ENCODE measurements around the gene SLIT3. TPM values are rescaled to one million over a fixed set of nuclear protein-coding genes. Genes with fewer than 3 reads are reported as not detected.

SLIT3 gene
- polyA plus RNA-seq, 1 of the 3 experiments (the other 2 are of a cell fraction), result 119 TPM

- CTCF ChIA-PET, result interaction anchor here (1.0 to 1.3 kb wide), 2 partner anchors 9 to 284 kb away, joined by 3 read pairs; no protein-coding TSS in a partner anchor
- Histone ChIP-seq H3K9me3 (no peaks in the 10 kb centered on the region), H3K4me3 (ENCODE audit: low read depth in 2 of 2, low read length in 1 of 2) (no peak overlapping the region), H3K9ac (no peak overlapping the region), H3K27ac (ENCODE audit: low read depth in 2 of 2, low read length in 1 of 2) (no peak overlapping the region), H3K4me2 (no peak overlapping the region), H3F3A (replicated peaks; ENCODE audit: insufficient read depth) (no peaks in the 10 kb centered on the region), H3K36me3 (replicated peaks in 1 of 2; ENCODE audit: control insufficient read depth in 1 of 2, insufficient read depth in 2 of 2, low read length in 1 of 2) (peaks cover 18 to 53% of the 10 kb centered on the region in 2 experiments), H3K79me2 (ENCODE audit: insufficient read depth) (0 out of 2 replicates have a peak, but pooled peaks cover 8% of the 10 kb centered on the region), H4K20me1 (ENCODE audit: insufficient read depth) (no peaks in the 10 kb centered on the region), H3K27me3 (ENCODE audit: insufficient read depth) (no peaks in the 10 kb centered on the region), H3K9me2 (no peaks in the 10 kb centered on the region), H3K4me1 (ENCODE audit: control insufficient read depth in 1 of 2, insufficient read depth in 2 of 2, low read depth in 1 of 2, low read length in 1 of 2) (peaks cover 0 to 3% of the 10 kb centered on the region in 2 experiments; a peak in 1 of 4 replicates), H2AFZ (ENCODE audit: low read depth) (no peak overlapping the region)
- no peak for DNase-seq
- 97% methylated on average over 5 of the region's 5 CpGs for WGBS (ENCODE audit: low lambda C conversion rate)
- TF ChIP-seq RFX5 (IDR thresholded peaks at IDR 0.05; ENCODE audit: low read length), result no peak
- TF ChIP-seq, protein P1, sequence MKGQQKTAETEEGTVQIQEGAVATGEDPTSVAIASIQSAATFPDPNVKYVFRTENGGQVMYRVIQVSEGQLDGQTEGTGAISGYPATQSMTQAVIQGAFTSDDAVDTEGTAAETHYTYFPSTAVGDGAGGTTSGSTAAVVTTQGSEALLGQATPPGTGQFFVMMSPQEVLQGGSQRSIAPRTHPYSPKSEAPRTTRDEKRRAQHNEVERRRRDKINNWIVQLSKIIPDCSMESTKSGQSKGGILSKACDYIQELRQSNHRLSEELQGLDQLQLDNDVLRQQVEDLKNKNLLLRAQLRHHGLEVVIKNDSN (IDR thresholded peaks at IDR 0.05; ENCODE audit: borderline replicate concordance, low read depth), result no peak
- POLR2A ChIA-PET, result no interaction called here
Measured at GRCh38 chr5:169272111-169272510, 28.8 kb downstream of the SLIT3 start.

DNA sequence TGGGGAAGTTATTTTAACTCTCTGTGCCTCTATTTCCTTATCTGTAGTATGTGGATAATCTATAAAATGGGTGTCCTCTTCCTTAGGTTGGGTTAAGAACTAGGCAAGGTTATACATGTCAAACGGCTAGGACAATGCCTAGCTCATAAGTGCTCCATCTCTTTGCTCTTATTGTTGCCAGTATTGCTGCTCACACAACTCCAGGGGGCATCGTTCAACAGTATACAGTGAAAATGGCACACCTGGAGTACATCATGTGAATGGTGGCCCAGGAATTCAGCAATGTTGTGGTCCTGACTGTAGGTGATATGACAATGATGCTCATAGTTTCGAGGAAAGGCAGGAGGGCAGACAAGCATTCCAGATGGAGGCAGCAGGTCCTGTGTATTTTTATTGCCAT lies 30.1 kb downstream of the SLIT3 start:
- no peak for TF ChIP-seq MAX (IDR thresholded peaks at IDR 0.05; ENCODE audit: low read depth)
- TF ChIP-seq, protein P2, sequence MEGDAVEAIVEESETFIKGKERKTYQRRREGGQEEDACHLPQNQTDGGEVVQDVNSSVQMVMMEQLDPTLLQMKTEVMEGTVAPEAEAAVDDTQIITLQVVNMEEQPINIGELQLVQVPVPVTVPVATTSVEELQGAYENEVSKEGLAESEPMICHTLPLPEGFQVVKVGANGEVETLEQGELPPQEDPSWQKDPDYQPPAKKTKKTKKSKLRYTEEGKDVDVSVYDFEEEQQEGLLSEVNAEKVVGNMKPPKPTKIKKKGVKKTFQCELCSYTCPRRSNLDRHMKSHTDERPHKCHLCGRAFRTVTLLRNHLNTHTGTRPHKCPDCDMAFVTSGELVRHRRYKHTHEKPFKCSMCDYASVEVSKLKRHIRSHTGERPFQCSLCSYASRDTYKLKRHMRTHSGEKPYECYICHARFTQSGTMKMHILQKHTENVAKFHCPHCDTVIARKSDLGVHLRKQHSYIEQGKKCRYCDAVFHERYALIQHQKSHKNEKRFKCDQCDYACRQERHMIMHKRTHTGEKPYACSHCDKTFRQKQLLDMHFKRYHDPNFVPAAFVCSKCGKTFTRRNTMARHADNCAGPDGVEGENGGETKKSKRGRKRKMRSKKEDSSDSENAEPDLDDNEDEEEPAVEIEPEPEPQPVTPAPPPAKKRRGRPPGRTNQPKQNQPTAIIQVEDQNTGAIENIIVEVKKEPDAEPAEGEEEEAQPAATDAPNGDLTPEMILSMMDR (IDR thresholded peaks at IDR 0.05), result no peak
- TF ChIP-seq ELF1 (IDR thresholded peaks at IDR 0.05), result no peak
- no peak for TF ChIP-seq EZH2phosphoT487 (IDR thresholded peaks at IDR 0.05; ENCODE audit: borderline replicate concordance, low read depth)
- TF ChIP-seq, protein P3, sequence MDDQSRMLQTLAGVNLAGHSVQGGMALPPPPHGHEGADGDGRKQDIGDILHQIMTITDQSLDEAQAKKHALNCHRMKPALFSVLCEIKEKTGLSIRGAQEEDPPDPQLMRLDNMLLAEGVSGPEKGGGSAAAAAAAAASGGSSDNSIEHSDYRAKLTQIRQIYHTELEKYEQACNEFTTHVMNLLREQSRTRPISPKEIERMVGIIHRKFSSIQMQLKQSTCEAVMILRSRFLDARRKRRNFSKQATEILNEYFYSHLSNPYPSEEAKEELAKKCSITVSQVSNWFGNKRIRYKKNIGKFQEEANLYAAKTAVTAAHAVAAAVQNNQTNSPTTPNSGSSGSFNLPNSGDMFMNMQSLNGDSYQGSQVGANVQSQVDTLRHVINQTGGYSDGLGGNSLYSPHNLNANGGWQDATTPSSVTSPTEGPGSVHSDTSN (IDR thresholded peaks at IDR 0.05), result no peak
- 0 out of 2 replicates have a peak, but pooled peaks have one; percentile 15 for TF ChIP-seq RAD21 (IDR thresholded peaks at IDR 0.05; ENCODE audit: low read length)
- no peak overlapping the region for H3K4me3 ChIP-seq (ENCODE audit: low read depth in 2 of 2, low read length in 1 of 2)
- no peaks in the 10 kb centered on the region for H4K20me1 ChIP-seq (ENCODE audit: insufficient read depth)
- no peak overlapping the region for H2AFZ ChIP-seq (ENCODE audit: low read depth)
- no peak overlapping the region for H3K4me2 ChIP-seq
- H3K79me2 ChIP-seq (ENCODE audit: insufficient read depth), result 0 out of 2 replicates have a peak, but pooled peaks cover 8% of the 10 kb centered on the region
- no peak overlapping the region for H3K9ac ChIP-seq
- H3K27ac ChIP-seq (ENCODE audit: low read depth in 2 of 2, low read length in 1 of 2), result no peak overlapping the region
- no peaks in the 10 kb centered on the region for H3K27me3 ChIP-seq (ENCODE audit: insufficient read depth)
- POLR2A ChIA-PET, result no interaction called here
- H3K36me3 ChIP-seq (replicated peaks in 1 of 2; ENCODE audit: control insufficient read depth in 1 of 2, insufficient read depth in 2 of 2, low read length in 1 of 2), result peaks cover 10 to 45% of the 10 kb centered on the region in 2 experiments
- no peak for DNase-seq
- peaks cover 0 to 3% of the 10 kb centered on the region in 2 experiments; a peak in 1 of 4 replicates for H3K4me1 ChIP-seq (ENCODE audit: control insufficient read depth in 1 of 2, insufficient read depth in 2 of 2, low read depth in 1 of 2, low read length in 1 of 2)
- no peaks in the 10 kb centered on the region for H3F3A ChIP-seq (replicated peaks; ENCODE audit: insufficient read depth)
- H3K9me2 ChIP-seq, result no peaks in the 10 kb centered on the region
- CTCF ChIA-PET, result interaction anchor here (0.7 to 1.2 kb wide), 2 partner anchors 10 to 954 kb away, joined by 3 to 4 read pairs; no protein-coding TSS in a partner anchor
- WGBS (ENCODE audit: low lambda C conversion rate), result 87% methylated on average over 3 of the region's 3 CpGs
- no peaks in the 10 kb centered on the region for H3K9me3 ChIP-seq

Measured in SK-N-SH (cell line).